Activated CD4-positive, alpha-beta memory T cell treated with anti-CD3 and anti-CD28 coated beads, Interleukin-2, amount 10 ng/mL, durations not matched to agents 7 days and 5 days (primary cell): ENCODE data around the gene MS4A7. TPM values are rescaled to one million over a fixed set of nuclear protein-coding genes. Genes with fewer than 3 reads are reported as not detected.

ENCODE experiments used
- CTCF ChIA-PET: fragments of 350-600 bp; sonication (Branson Sonifier 250); formaldehyde crosslinking; loops from one replicate; lab custom pipeline; 2021; ENCODE audit warnings: antibody characterized with exemption, inconsistent platforms; lab: Charles Lee
- POLR2A ChIA-PET: fragments of 350-600 bp; sonication (Branson Sonifier 250); formaldehyde crosslinking; loops from one replicate; lab custom pipeline; 2021; ENCODE audit warnings: antibody characterized with exemption; lab: Charles Lee
- DNase-seq: peaks from one replicate; pipeline ENCODE4 v3.0.0-alpha.2; 2020
- H3K27ac Mint-ChIP-seq: one replicate; pipeline ENCODE4 v1.8.0; 2021; ENCODE audit warnings: mild to moderate bottlenecking, mixed read lengths
- H3K27me3 Mint-ChIP-seq: one replicate; pipeline ENCODE4 v1.8.0; 2021; ENCODE audit warnings: mixed read lengths
- H3K36me3 Mint-ChIP-seq: one replicate; pipeline ENCODE4 v1.8.0; 2021; ENCODE audit warnings: low read depth, mixed read lengths
- H3K4me1 Mint-ChIP-seq: one replicate; pipeline ENCODE4 v1.8.0; 2021; ENCODE audit warnings: mixed read lengths
- H3K4me3 Mint-ChIP-seq: one replicate; pipeline ENCODE4 v1.8.0; 2021; ENCODE audit warnings: mild to moderate bottlenecking, mixed read lengths
- H3K9me3 Mint-ChIP-seq: one replicate; pipeline ENCODE4 v1.8.0; 2021; ENCODE audit warnings: mixed read lengths
- total RNA-seq, 2 experiments: library from RNA; stranded (reverse); gene quantifications; one replicate each; pipeline ENCODE4 v1.2.3, GENCODE V29; 2021

The MS4A7 gene
- total RNA-seq, 2 experiments from 2014 or later: not detected

GRCh38 chr11:60375316-60375715, 3.0 kb upstream of the MS4A7 start:
- Mint-ChIP-seq H3K36me3 (no peaks in the 10 kb centered on the region), H3K27me3 (peaks cover 13% of the 10 kb centered on the region), H3K4me1 (peaks cover 5% of the 10 kb centered on the region), H3K4me3 (no peak overlapping the region), H3K9me3 (no peaks in the 10 kb centered on the region), H3K27ac (no peak overlapping the region)
- DNase-seq: no peak
- POLR2A ChIA-PET: no interaction called here
- CTCF ChIA-PET: no interaction called here

GRCh38 chr11:60376601-60377000, 1.7 kb upstream of the MS4A7 start:
- no peak overlapping the region for H3K27ac Mint-ChIP-seq
- DNase-seq: no peak

GRCh38 chr11:60377401-60378136, 763 bp upstream of the MS4A7 start:
- ChIA-PET CTCF (interaction anchor here (0.8 kb wide), 1 partner anchor 44 kb away, joined by 3 read pairs; no protein-coding TSS in a partner anchor), POLR2A (no interaction called here)
- H3K9me3 Mint-ChIP-seq: no peaks in the 10 kb centered on the region
- no peaks in the 10 kb centered on the region for H3K36me3 Mint-ChIP-seq
- H3K27me3 Mint-ChIP-seq: peaks cover 8% of the 10 kb centered on the region
- H3K4me3 Mint-ChIP-seq: no peak overlapping the region
- H3K4me1 Mint-ChIP-seq: peaks cover 5% of the 10 kb centered on the region
- no peak for DNase-seq
- H3K27ac Mint-ChIP-seq: no peak overlapping the region

More at GRCh38 chr11:60376601-60377000, 1.7 kb upstream of the MS4A7 start:
- peaks cover 10% of the 10 kb centered on the region for H3K27me3 Mint-ChIP-seq
- H3K9me3 Mint-ChIP-seq: no peaks in the 10 kb centered on the region
- no peaks in the 10 kb centered on the region for H3K36me3 Mint-ChIP-seq
- peaks cover 5% of the 10 kb centered on the region for H3K4me1 Mint-ChIP-seq
- ChIA-PET CTCF (no interaction called here), POLR2A (no interaction called here)
- H3K4me3 Mint-ChIP-seq: no peak overlapping the region

- Mint-ChIP-seq H3K27ac (no peak overlapping the region), H3K36me3 (no peaks in the 10 kb centered on the region), H3K27me3 (peaks cover 4% of the 10 kb centered on the region), H3K4me3 (no peak overlapping the region), H3K9me3 (no peaks in the 10 kb centered on the region), H3K4me1 (no peaks in the 10 kb centered on the region)
- ChIA-PET CTCF (interaction anchor here (0.9 kb wide), 1 partner anchor 26 kb away, joined by 3 read pairs; no protein-coding TSS in a partner anchor), POLR2A (no interaction called here)
- no peak for DNase-seq
These were observed 11.1 kb downstream of the MS4A7 start for GRCh38 chr11:60389279-60389910.

GRCh38 chr11:60390419-60390818, 12.1 kb downstream of the MS4A7 start:
- no peak overlapping the region for H3K4me3 Mint-ChIP-seq
- ChIA-PET POLR2A (no interaction called here), CTCF (no interaction called here)
- H3K9me3 Mint-ChIP-seq: no peaks in the 10 kb centered on the region
- H3K4me1 Mint-ChIP-seq: no peaks in the 10 kb centered on the region
- DNase-seq: no peak
- peaks cover 4% of the 10 kb centered on the region for H3K27me3 Mint-ChIP-seq
- H3K27ac Mint-ChIP-seq: no peak overlapping the region
- H3K36me3 Mint-ChIP-seq: no peaks in the 10 kb centered on the region

GRCh38 chr11:60392361-60392760, 14.0 kb downstream of the MS4A7 start:
- no peak for DNase-seq
- peaks cover 5% of the 10 kb centered on the region for H3K4me1 Mint-ChIP-seq
- H3K9me3 Mint-ChIP-seq: no peaks in the 10 kb centered on the region

GRCh38 chr11:60393016-60393415, 14.7 kb downstream of the MS4A7 start:
- no peaks in the 10 kb centered on the region for H3K36me3 Mint-ChIP-seq
- no peaks in the 10 kb centered on the region for H3K9me3 Mint-ChIP-seq
- no peak for DNase-seq
- no peak overlapping the region for H3K27ac Mint-ChIP-seq
- ChIA-PET CTCF (interaction anchor here (1.0 kb wide), 1 partner anchor 30 kb away, joined by 4 read pairs; no protein-coding TSS in a partner anchor), POLR2A (no interaction called here)
- no peaks in the 10 kb centered on the region for H3K27me3 Mint-ChIP-seq
- peaks cover 5% of the 10 kb centered on the region for H3K4me1 Mint-ChIP-seq
- H3K4me3 Mint-ChIP-seq: no peak overlapping the region

More at GRCh38 chr11:60392361-60392760, 14.0 kb downstream of the MS4A7 start:
- Mint-ChIP-seq H3K4me3 (no peak overlapping the region), H3K27ac (no peak overlapping the region), H3K27me3 (no peaks in the 10 kb centered on the region), H3K36me3 (no peaks in the 10 kb centered on the region)
- CTCF ChIA-PET: interaction anchor here (1.0 kb wide), 1 partner anchor 29 kb away, joined by 4 read pairs; no protein-coding TSS in a partner anchor
- POLR2A ChIA-PET: no interaction called here

- peaks cover 5% of the 10 kb centered on the region for H3K4me1 Mint-ChIP-seq
- H3K9me3 Mint-ChIP-seq: no peaks in the 10 kb centered on the region
- no peak overlapping the region for H3K4me3 Mint-ChIP-seq
- CTCF ChIA-PET: no interaction called here
- no peak overlapping the region for H3K27ac Mint-ChIP-seq
- no peaks in the 10 kb centered on the region for H3K27me3 Mint-ChIP-seq
- POLR2A ChIA-PET: no interaction called here
- H3K36me3 Mint-ChIP-seq: no peaks in the 10 kb centered on the region
- no peak for DNase-seq
These were observed 16.5 kb downstream of the MS4A7 start for GRCh38 chr11:60394666-60395380.

GRCh38 chr11:60396382-60396781, 18.1 kb downstream of the MS4A7 start, which contains the start of gene MS4A14:
TSS of gene MS4A14 (plus strand) at chr11:60396459. CDS start at chr11:60396579, 120 bp downstream.
- POLR2A ChIA-PET: no interaction called here
- H3K27ac Mint-ChIP-seq: no peak within 1 kb of the TSS
- no peaks in the 10 kb centered on the region for H3K9me3 Mint-ChIP-seq
- peaks cover 5% of the 10 kb centered on the region for H3K4me1 Mint-ChIP-seq
- no peak within 1 kb of the TSS for H3K4me3 Mint-ChIP-seq
- CTCF ChIA-PET: no interaction called here
- DNase-seq: no peak
- no peaks in the 10 kb centered on the region for H3K36me3 Mint-ChIP-seq
- H3K27me3 Mint-ChIP-seq: no peaks in the 10 kb centered on the region

- CTCF ChIA-PET: no interaction called here
- no peaks in the 10 kb centered on the region for H3K9me3 Mint-ChIP-seq
- H3K27me3 Mint-ChIP-seq: no peaks in the 10 kb centered on the region
- H3K27ac Mint-ChIP-seq: no peak overlapping the region
- DNase-seq: no peak
- POLR2A ChIA-PET: no interaction called here
- peaks cover 5% of the 10 kb centered on the region for H3K4me1 Mint-ChIP-seq
- H3K4me3 Mint-ChIP-seq: no peak overlapping the region
- H3K36me3 Mint-ChIP-seq: no peaks in the 10 kb centered on the region
These were observed 18.5 kb downstream of the MS4A7 start for GRCh38 chr11:60396799-60397198.

GRCh38 chr11:60420015-60420414, 41.7 kb downstream of the MS4A7 start:
- no peak for DNase-seq
- ChIA-PET CTCF (no interaction called here), POLR2A (no interaction called here)
- H3K27ac Mint-ChIP-seq: no peak overlapping the region
- no peaks in the 10 kb centered on the region for H3K4me1 Mint-ChIP-seq
- H3K9me3 Mint-ChIP-seq: no peaks in the 10 kb centered on the region
- H3K27me3 Mint-ChIP-seq: no peaks in the 10 kb centered on the region
- H3K4me3 Mint-ChIP-seq: no peak overlapping the region
- H3K36me3 Mint-ChIP-seq: no peaks in the 10 kb centered on the region

GRCh38 chr11:60422609-60423008, 44.3 kb downstream of the MS4A7 start:
- Mint-ChIP-seq H3K4me3 (no peak overlapping the region), H3K36me3 (no peaks in the 10 kb centered on the region), H3K9me3 (no peaks in the 10 kb centered on the region), H3K27ac (no peak overlapping the region), H3K27me3 (no peaks in the 10 kb centered on the region), H3K4me1 (no peaks in the 10 kb centered on the region)
- ChIA-PET CTCF (no interaction called here), POLR2A (no interaction called here)
- DNase-seq: no peak

- POLR2A ChIA-PET: no interaction called here
- DNase-seq: no peak
- CTCF ChIA-PET: no interaction called here
- H3K4me3 Mint-ChIP-seq: no peak overlapping the region
- no peaks in the 10 kb centered on the region for H3K4me1 Mint-ChIP-seq
- H3K36me3 Mint-ChIP-seq: no peaks in the 10 kb centered on the region
- peaks cover 14% of the 10 kb centered on the region for H3K27me3 Mint-ChIP-seq
- H3K27ac Mint-ChIP-seq: no peak overlapping the region
- no peaks in the 10 kb centered on the region for H3K9me3 Mint-ChIP-seq
These were observed 50.2 kb downstream of the MS4A7 start for GRCh38 chr11:60428517-60428916.
